Measurements from ENCODE around the gene WDR93.

WDR93 gene

GRCh38 chr15:89731275-89731674 lies 40.7 kb downstream of the WDR93 start:
- no peak overlapping the region for H2AFZ ChIP-seq
- H3K4me2 ChIP-seq (ENCODE audit: low read length) = no peak overlapping the region
- H3K27ac ChIP-seq = no peak overlapping the region
- H3K79me2 ChIP-seq = no peaks in the 10 kb centered on the region
- no peak overlapping the region for H3K9ac ChIP-seq
- H3K9me3 ChIP-seq (ENCODE audit: control insufficient read depth, low read length) = no peaks in the 10 kb centered on the region
- TF ChIP-seq, protein P1, sequence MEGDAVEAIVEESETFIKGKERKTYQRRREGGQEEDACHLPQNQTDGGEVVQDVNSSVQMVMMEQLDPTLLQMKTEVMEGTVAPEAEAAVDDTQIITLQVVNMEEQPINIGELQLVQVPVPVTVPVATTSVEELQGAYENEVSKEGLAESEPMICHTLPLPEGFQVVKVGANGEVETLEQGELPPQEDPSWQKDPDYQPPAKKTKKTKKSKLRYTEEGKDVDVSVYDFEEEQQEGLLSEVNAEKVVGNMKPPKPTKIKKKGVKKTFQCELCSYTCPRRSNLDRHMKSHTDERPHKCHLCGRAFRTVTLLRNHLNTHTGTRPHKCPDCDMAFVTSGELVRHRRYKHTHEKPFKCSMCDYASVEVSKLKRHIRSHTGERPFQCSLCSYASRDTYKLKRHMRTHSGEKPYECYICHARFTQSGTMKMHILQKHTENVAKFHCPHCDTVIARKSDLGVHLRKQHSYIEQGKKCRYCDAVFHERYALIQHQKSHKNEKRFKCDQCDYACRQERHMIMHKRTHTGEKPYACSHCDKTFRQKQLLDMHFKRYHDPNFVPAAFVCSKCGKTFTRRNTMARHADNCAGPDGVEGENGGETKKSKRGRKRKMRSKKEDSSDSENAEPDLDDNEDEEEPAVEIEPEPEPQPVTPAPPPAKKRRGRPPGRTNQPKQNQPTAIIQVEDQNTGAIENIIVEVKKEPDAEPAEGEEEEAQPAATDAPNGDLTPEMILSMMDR (IDR thresholded peaks at IDR 0.05) = no peak
- H3K4me3 ChIP-seq (ENCODE audit: low read depth, low read length) = no peak overlapping the region
- H3K4me1 ChIP-seq = no peaks in the 10 kb centered on the region
- no peaks in the 10 kb centered on the region for H3K27me3 ChIP-seq (ENCODE audit: control insufficient read depth, insufficient read depth, low read length)
- no peaks in the 10 kb centered on the region for H3K36me3 ChIP-seq (ENCODE audit: control insufficient read depth, insufficient read depth, low read length)

GRCh38 chr15:89732451-89733172 lies 42.0 kb downstream of the WDR93 start:
- TF ChIP-seq, protein P1 (IDR thresholded peaks at IDR 0.05) = no peak

DNA sequence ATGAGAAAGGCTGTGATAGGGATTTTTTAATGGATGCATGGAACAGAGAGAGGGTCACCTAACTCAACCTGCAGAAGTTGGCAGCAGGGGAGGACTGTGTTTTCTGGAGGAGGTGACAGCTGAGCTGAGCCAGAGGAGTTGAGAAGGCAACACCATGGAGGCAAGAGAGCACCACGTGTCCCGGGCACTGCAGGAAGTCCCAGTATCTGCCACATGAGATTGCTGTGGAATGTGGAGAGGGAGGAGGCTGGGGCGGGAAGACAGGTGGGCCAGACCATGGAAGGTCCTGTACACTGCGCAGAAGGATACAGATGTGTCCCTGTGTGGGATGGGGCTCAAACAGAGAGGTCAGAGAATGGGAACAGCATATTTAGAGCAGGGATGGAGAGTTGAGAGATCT lies 45.2 kb downstream of the WDR93 start:
- H3K4me2 ChIP-seq (ENCODE audit: low read length) = no peak overlapping the region
- H3K27me3 ChIP-seq (ENCODE audit: control insufficient read depth, insufficient read depth, low read length) = no peaks in the 10 kb centered on the region
- TF ChIP-seq, protein P1 (IDR thresholded peaks at IDR 0.05) = no peak
- H3K4me3 ChIP-seq (ENCODE audit: low read depth, low read length) = no peak overlapping the region
- no peak overlapping the region for H3K27ac ChIP-seq
- H3K79me2 ChIP-seq = no peaks in the 10 kb centered on the region
- H2AFZ ChIP-seq = no peak overlapping the region
- H3K36me3 ChIP-seq (ENCODE audit: control insufficient read depth, insufficient read depth, low read length) = no peaks in the 10 kb centered on the region
- no peaks in the 10 kb centered on the region for H3K4me1 ChIP-seq
- no peak overlapping the region for H3K9ac ChIP-seq
- no peaks in the 10 kb centered on the region for H3K9me3 ChIP-seq (ENCODE audit: control insufficient read depth, low read length)

More at GRCh38 chr15:89732451-89733172, 42.0 kb downstream of the WDR93 start:
- no peak overlapping the region for H3K27ac ChIP-seq
- H3K9ac ChIP-seq = no peak overlapping the region
- H3K4me1 ChIP-seq = no peaks in the 10 kb centered on the region
- H3K4me3 ChIP-seq (ENCODE audit: low read depth, low read length) = no peak overlapping the region
- no peak overlapping the region for H2AFZ ChIP-seq
- no peak overlapping the region for H3K4me2 ChIP-seq (ENCODE audit: low read length)
- no peaks in the 10 kb centered on the region for H3K27me3 ChIP-seq (ENCODE audit: control insufficient read depth, insufficient read depth, low read length)
- H3K79me2 ChIP-seq = no peaks in the 10 kb centered on the region
- H3K36me3 ChIP-seq (ENCODE audit: control insufficient read depth, insufficient read depth, low read length) = no peaks in the 10 kb centered on the region
- H3K9me3 ChIP-seq (ENCODE audit: control insufficient read depth, low read length) = no peaks in the 10 kb centered on the region

GRCh38 chr15:89740137-89740536 lies 49.5 kb downstream of the WDR93 start:
- H3K4me1 ChIP-seq = no peaks in the 10 kb centered on the region
- H3K4me2 ChIP-seq (ENCODE audit: low read length) = no peak overlapping the region
- TF ChIP-seq, protein P1 (IDR thresholded peaks at IDR 0.05) = peak; percentile 76
- no peak overlapping the region for H3K9ac ChIP-seq
- no peaks in the 10 kb centered on the region for H3K27me3 ChIP-seq (ENCODE audit: control insufficient read depth, insufficient read depth, low read length)
- no peak overlapping the region for H3K4me3 ChIP-seq (ENCODE audit: low read depth, low read length)
- H2AFZ ChIP-seq = peak overlapping the region; percentile 54
- no peak overlapping the region for H3K27ac ChIP-seq
- H3K36me3 ChIP-seq (ENCODE audit: control insufficient read depth, insufficient read depth, low read length) = no peaks in the 10 kb centered on the region
- H3K79me2 ChIP-seq = no peaks in the 10 kb centered on the region
- H3K9me3 ChIP-seq (ENCODE audit: control insufficient read depth, low read length) = no peaks in the 10 kb centered on the region

- no peaks in the 10 kb centered on the region for H3K79me2 ChIP-seq
- H3K4me3 ChIP-seq (ENCODE audit: low read depth, low read length) = no peak overlapping the region
- H3K36me3 ChIP-seq (ENCODE audit: control insufficient read depth, insufficient read depth, low read length) = no peaks in the 10 kb centered on the region
- H2AFZ ChIP-seq = no peak overlapping the region
- TF ChIP-seq, protein P1 (IDR thresholded peaks at IDR 0.05) = no peak
- no peak overlapping the region for H3K9ac ChIP-seq
- H3K9me3 ChIP-seq (ENCODE audit: control insufficient read depth, low read length) = no peaks in the 10 kb centered on the region
- H3K27ac ChIP-seq = no peak overlapping the region
- no peak overlapping the region for H3K4me2 ChIP-seq (ENCODE audit: low read length)
- no peaks in the 10 kb centered on the region for H3K4me1 ChIP-seq
- no peaks in the 10 kb centered on the region for H3K27me3 ChIP-seq (ENCODE audit: control insufficient read depth, insufficient read depth, low read length)
These were observed 52.4 kb downstream of the WDR93 start for GRCh38 chr15:89743011-89743410.

Data from parathyroid adenoma (tissue), 2 donors.